Suprapubic skin (tissue), 3 donors: ENCODE measurements around the gene LRMDA.

Experiments used
- POLR2AphosphoS5 ChIP-seq, 3 donors: sonication (generic); formaldehyde crosslinking; IDR thresholded peaks; one replicate each; pipeline ENCODE4 v1.6.1; 2017; ENCODE audit warnings: antibody characterized with exemption in 3 of 3
- TF ChIP-seq, protein P1 (sequence below), 2 donors: fragments of 200-600 bp in 1 of 2; fragments of 450-650 bp in 1 of 2; sonication (generic) in 1 of 2; IDR thresholded peaks; one replicate each; pipeline ENCODE4 v1.5.1; 2016 to 2019; ENCODE audit warnings: antibody characterized with exemption in 2 of 2, mild to moderate bottlenecking in 1 of 2, moderate library complexity in 1 of 2

DNA sequence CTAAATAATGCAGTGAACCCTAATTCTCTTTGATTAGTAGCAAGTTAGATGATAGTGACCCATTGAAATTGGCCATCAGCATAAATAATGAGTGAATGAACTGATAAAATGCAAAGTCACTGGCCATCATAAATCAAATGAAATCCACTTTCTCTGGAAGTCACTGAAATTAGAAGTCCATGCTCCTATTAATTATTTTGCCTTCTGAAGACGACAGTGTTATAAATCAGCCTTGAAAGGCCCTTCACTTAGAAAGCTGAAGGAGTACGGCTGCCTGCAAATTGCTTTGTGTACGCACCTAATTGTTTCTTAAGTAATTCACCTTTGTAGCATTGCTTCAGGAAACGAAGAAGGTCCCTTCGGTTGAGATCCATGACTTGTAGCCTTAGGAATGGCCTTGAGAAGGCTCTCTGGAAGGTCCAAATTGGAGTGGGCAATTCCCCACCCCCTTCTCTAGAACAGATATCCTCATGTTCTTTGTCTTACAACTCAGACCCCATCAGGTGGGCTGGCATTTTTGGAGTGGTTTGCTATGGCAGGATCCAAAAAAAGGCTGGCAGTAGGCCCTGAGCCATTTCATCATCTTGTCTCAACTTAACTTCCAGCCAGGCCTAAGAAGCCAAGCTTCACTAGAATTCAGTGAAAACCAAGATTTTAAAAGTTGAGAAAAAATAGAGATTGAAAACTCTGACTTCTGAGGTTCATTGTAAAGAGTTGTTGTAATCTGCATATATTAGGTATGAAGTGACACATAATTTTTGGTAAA, 420.3 kb downstream of the LRMDA start:
- TF ChIP-seq POLR2AphosphoS5 (IDR thresholded peaks at IDR 0.05) = no peak
- TF ChIP-seq, protein P1, sequence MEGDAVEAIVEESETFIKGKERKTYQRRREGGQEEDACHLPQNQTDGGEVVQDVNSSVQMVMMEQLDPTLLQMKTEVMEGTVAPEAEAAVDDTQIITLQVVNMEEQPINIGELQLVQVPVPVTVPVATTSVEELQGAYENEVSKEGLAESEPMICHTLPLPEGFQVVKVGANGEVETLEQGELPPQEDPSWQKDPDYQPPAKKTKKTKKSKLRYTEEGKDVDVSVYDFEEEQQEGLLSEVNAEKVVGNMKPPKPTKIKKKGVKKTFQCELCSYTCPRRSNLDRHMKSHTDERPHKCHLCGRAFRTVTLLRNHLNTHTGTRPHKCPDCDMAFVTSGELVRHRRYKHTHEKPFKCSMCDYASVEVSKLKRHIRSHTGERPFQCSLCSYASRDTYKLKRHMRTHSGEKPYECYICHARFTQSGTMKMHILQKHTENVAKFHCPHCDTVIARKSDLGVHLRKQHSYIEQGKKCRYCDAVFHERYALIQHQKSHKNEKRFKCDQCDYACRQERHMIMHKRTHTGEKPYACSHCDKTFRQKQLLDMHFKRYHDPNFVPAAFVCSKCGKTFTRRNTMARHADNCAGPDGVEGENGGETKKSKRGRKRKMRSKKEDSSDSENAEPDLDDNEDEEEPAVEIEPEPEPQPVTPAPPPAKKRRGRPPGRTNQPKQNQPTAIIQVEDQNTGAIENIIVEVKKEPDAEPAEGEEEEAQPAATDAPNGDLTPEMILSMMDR (IDR thresholded peaks at IDR 0.05) = no peak
